GM12878 (cell line): Measurements from ENCODE around the gene TMEM41B. TPM values are rescaled to one million over a fixed set of nuclear protein-coding genes. Genes with fewer than 3 reads are reported as not detected.
"Not testable (repeated sequence)": the region's sequence is repeated elsewhere in the genome, so short reads cannot be mapped to it uniquely, and the experiment has no call there.

ENCODE experiments used
- ATAC-seq: fragments of 200-7000 bp; cut with Tn5 transposase; 3 replicates; pipeline ENCODE4 v1.9.1; 2020; ENCODE audit warnings: mild to moderate bottlenecking, moderate library complexity
- BruUV-seq: library from RNA; stranded (reverse); fragments of 400-500 nt; replicated peaks from 2 replicates; lab custom pipeline; 2021; lab: Mats Ljungman, UMichigan
- CTCF ChIA-PET: fragments of 300-600 bp; sonication (Branson Sonifier 250); formaldehyde crosslinking; extraction: SDS; loops from one replicate; lab custom pipeline; 2021; ENCODE audit warnings: inconsistent platforms; lab: Yijun Ruan, JAX
- POLR2A ChIA-PET: fragments of 350-600 bp; formaldehyde crosslinking; extraction: SDS; loops from one replicate; lab custom pipeline; 2021; ENCODE audit warnings: inconsistent platforms; lab: Charles Lee
- RAD21 ChIA-PET: fragments of 300-600 bp; sonication (Branson Sonifier 250); formaldehyde crosslinking; loops from one replicate; lab custom pipeline; 2023; ENCODE audit warnings: antibody characterized with exemption; ENCODE audit not compliant: unreplicated experiment; lab: Charles Lee
- SMC1A ChIA-PET: fragments of 300-600 bp; sonication (Branson Sonifier 250); formaldehyde crosslinking; loops from one replicate; lab custom pipeline; 2023; ENCODE audit not compliant: unreplicated experiment, uncharacterized antibody; lab: Charles Lee
- DNase-seq: peaks from one replicate; pipeline ENCODE4 v3.0.0-alpha.2; 2011; ENCODE audit warnings: low read depth, low spot score
- FAIRE-seq: peaks from 3 replicates; lab custom pipeline; 2011; peaks lifted over from hg19 to GRCh38; lab: Jason Lieb, UNC
- H2AFZ ChIP-seq: 2 replicates; pipeline ENCODE4 v1.6.0; 2011; ENCODE audit warnings: low read depth, low read length, control low read depth; ENCODE audit not compliant: control insufficient read depth
- H3K27ac ChIP-seq: 2 replicates; pipeline ENCODE4 v1.5.1; 2011; ENCODE audit warnings: control low read depth; ENCODE audit not compliant: control insufficient read depth, insufficient read depth
- H3K27me3 ChIP-seq, 2 experiments: replicated peaks in 1 of 2; 2 replicates each; pipeline versions ENCODE4 v1.6.0 to v1.6.1; 2011; ENCODE audit warnings: low read length in 1 of 2; ENCODE audit not compliant: control insufficient read depth in 2 of 2, insufficient read depth in 2 of 2
- H3K36me3 ChIP-seq, 2 experiments: 2 replicates each; pipeline ENCODE4 v1.5.1; 2011; ENCODE audit warnings: low read length in 1 of 2; ENCODE audit not compliant: control insufficient read depth in 2 of 2, insufficient read depth in 2 of 2
- H3K4me1 ChIP-seq: 2 replicates; pipeline ENCODE4 v1.6.1; 2011; ENCODE audit warnings: mild to moderate bottlenecking, low read length, moderate library complexity, mixed read lengths; ENCODE audit not compliant: control insufficient read depth, insufficient read depth
- H3K4me2 ChIP-seq: 2 replicates; pipeline ENCODE4 v1.6.0; 2011; ENCODE audit warnings: control low read depth; ENCODE audit not compliant: control insufficient read depth, insufficient read depth
- H3K4me3 ChIP-seq: fragments of 200-600 bp; sonication (generic); 2 replicates; pipeline ENCODE4 v1.5.1; 2016
- H3K79me2 ChIP-seq: 2 replicates; pipeline ENCODE4 v1.6.0; 2011; ENCODE audit warnings: low read length; ENCODE audit not compliant: control insufficient read depth, insufficient read depth
- H3K9ac ChIP-seq: 2 replicates; pipeline ENCODE4 v1.8.0; 2011; ENCODE audit warnings: low read length, control low read depth, mixed read lengths; ENCODE audit not compliant: control insufficient read depth, insufficient read depth
- H3K9me3 ChIP-seq: replicated peaks from 3 replicates; pipeline ENCODE4 v1.5.1; 2011; ENCODE audit warnings: mild to moderate bottlenecking, low read length; ENCODE audit not compliant: control insufficient read depth, insufficient read depth
- H4K20me1 ChIP-seq: 2 replicates; pipeline ENCODE4 v1.6.0; 2011; ENCODE audit not compliant: control insufficient read depth, insufficient read depth
- EP300 ChIP-seq, 2 experiments: fragments of 150-350 bp in 1 of 2; IDR thresholded peaks; 2 replicates each; pipeline ENCODE4 v1.6.1; 2011 to 2012; ENCODE audit warnings: low read depth in 2 of 2, low read length in 2 of 2, borderline replicate concordance in 1 of 2, improper control_type of control experiment in 1 of 2, inconsistent platforms in 1 of 2; ENCODE audit not compliant: control insufficient read depth in 1 of 2
- KLF5 ChIP-seq: fragments of 450-650 bp; IDR thresholded peaks from 2 replicates; pipeline ENCODE4 v1.6.1; 2014; ENCODE audit warnings: mild to moderate bottlenecking; ENCODE audit not compliant: partially characterized antibody
- MTA2 ChIP-seq: fragments of 450-650 bp; IDR thresholded peaks from 2 replicates; pipeline ENCODE4 v1.6.1; 2016; ENCODE audit warnings: low read depth, mild to moderate bottlenecking, moderate library complexity
- NR2F1 ChIP-seq: fragments of 450-650 bp; conservative IDR thresholded peaks from 2 replicates; pipeline ENCODE4 v1.6.1; 2017; ENCODE audit warnings: mild to moderate bottlenecking
- RUNX3 ChIP-seq: IDR thresholded peaks from 2 replicates; pipeline ENCODE4 v1.6.1; 2012; ENCODE audit warnings: low read length, inconsistent platforms
- TCF12 ChIP-seq: IDR thresholded peaks from 2 replicates; pipeline ENCODE4 v1.6.1; 2011; ENCODE audit warnings: low read depth, mild to moderate bottlenecking, low read length
- TCF3 ChIP-seq: IDR thresholded peaks from 2 replicates; pipeline ENCODE4 v1.6.1; 2012; ENCODE audit warnings: low read depth, mild to moderate bottlenecking, low read length, borderline replicate concordance; ENCODE audit not compliant: insufficient read depth
- WGBS: methylation state at CpG from one replicate; pipeline ENCODE4 v1.1.6; 2016; ENCODE audit warnings: low lambda C conversion rate; ENCODE audit not compliant: insufficient replicate concordance, insufficient coverage; ENCODE audit errors: missing lambda C conversion rate; 5-methylcytosine and 5-hydroxymethylcytosine counted together
- in situ Hi-C: fragments of 300-500 bp; cut with MboI; formaldehyde crosslinking; loops from 9 replicates; pipeline ENCODE4 v1.14.3; 2018; ENCODE audit warnings: mixed read lengths
- intact Hi-C: fragments of 100-400 bp; cut with micrococcal nuclease; formaldehyde crosslinking; loops from one replicate; pipeline ENCODE4 v1.14.2; 2022; ENCODE audit not compliant: unreplicated experiment
- polyA plus RNA-seq, 11 experiments: library from polyadenylated mRNA; depleted of rRNA in 4 of 11; unstranded in 6 of 11; stranded (reverse) in 5 of 11; fragments of >200 nt; fragmentation: Nextera tagmentation in 4 of 11; fragmentation: Illumina TruSeq in 1 of 11; extraction: Ambion mirVana in 4 of 11; extraction: Trizol in 1 of 11; gene quantifications; 1 replicate in 1 of 11; 2 replicates in 10 of 11; pipeline versions ENCODE4 v1.2.1 to v1.2.3, GENCODE V29; 2011 to 2016; ENCODE audit warnings: inconsistent platforms in 2 of 11, missing spikeins in 2 of 11, low read depth in 1 of 11
- total RNA-seq, 4 experiments: library from RNA; depleted of rRNA in 3 of 4; stranded (reverse); fragments of >200 nt in 3 of 4; fragmentation: Illumina TruSeq in 1 of 4; extraction: Trizol in 1 of 4; gene quantifications; 2 replicates each; pipeline versions ENCODE4 v1.2.1 to v1.2.3, GENCODE V29; 2013 to 2021
- TF ChIP-seq, protein P1 (sequence below): fragments of 450-650 bp; IDR thresholded peaks from 2 replicates; pipeline ENCODE4 v1.6.1; 2016; ENCODE audit warnings: mild to moderate bottlenecking

The TMEM41B gene
- total and polyA plus RNA-seq, 10 of the 15 experiments (the other 5 are each of a cell fraction or from before 2014, with no cell fraction given), result 8.0 to 31.0 (median 20.5) TPM

DNA sequence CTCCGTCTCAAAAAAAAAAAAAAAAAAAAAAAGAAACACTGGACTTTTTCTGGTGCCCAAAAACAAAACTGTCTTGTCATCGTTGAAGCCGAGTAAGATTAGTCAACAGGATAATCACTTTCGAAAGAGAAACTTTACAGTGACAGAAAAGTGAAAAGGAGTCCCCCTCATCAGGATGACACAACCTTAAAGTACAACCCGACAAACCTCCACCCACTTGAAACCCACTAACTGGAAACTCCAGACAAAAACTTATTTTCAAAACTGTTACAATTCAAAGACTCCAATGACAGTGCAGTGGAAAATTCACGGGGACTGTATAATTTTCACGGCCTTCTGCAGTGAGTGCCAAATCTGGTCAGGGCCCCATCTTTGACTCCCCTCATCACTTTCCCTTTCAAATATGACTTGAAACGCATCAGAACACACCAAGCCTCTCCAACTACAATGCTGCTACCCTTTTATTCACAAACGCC, 50.5 kb downstream of the TMEM41B start (continued):
- TF ChIP-seq EP300 (IDR thresholded peaks at IDR 0.05; ENCODE audit: borderline replicate concordance in 1 of 2, control insufficient read depth in 1 of 2, low read depth in 2 of 2, low read length in 2 of 2) (no peak), RUNX3 (peak; percentile 80), MTA2 (peak; percentile 48), KLF5 (no peak)
- TF ChIP-seq, protein P1, sequence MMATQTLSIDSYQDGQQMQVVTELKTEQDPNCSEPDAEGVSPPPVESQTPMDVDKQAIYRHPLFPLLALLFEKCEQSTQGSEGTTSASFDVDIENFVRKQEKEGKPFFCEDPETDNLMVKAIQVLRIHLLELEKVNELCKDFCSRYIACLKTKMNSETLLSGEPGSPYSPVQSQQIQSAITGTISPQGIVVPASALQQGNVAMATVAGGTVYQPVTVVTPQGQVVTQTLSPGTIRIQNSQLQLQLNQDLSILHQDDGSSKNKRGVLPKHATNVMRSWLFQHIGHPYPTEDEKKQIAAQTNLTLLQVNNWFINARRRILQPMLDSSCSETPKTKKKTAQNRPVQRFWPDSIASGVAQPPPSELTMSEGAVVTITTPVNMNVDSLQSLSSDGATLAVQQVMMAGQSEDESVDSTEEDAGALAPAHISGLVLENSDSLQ, result peak; percentile 65

DNA sequence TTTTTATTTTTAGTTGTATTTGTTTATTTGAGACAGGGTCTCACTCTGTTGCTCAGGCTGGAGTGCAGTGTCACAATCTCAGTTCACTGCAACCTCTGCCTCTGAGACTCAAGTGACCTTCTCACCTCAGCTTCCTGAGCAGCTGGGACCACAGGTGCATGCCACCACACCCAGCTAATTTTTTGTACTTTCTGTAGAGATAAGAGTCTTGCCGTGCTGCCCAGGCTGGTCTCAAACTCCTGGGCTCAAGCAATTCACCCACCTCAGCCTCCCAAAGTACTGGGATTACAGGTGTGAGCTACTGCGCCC, 53.6 kb downstream of the TMEM41B start:
- POLR2A ChIA-PET, result interaction anchor here (0.5 to 2.2 kb wide), 3 partner anchors 11 to 69 kb away, joined by 3 to 7 read pairs (median 5); no protein-coding TSS in a partner anchor
- H3K27ac ChIP-seq, DNase-seq: not testable (repeated sequence)

More for the DNA sequence above, 53.6 kb downstream of the TMEM41B start:
- not testable (repeated sequence) for FAIRE-seq, H3K36me3 ChIP-seq, H3K4me1 ChIP-seq, H3K9me3 ChIP-seq, H4K20me1 ChIP-seq, H2AFZ ChIP-seq
- WGBS, result 50% methylated on average over 2 of the region's 2 CpGs
- TF ChIP-seq RUNX3 (peak; percentile 52), TCF12 (peak; percentile 74; the same call in 1 of the 2 replicates), TCF3 (0 out of 2 replicates have a peak, but pooled peaks have one; percentile 41), NR2F1 (peak; percentile 90)
- TF ChIP-seq, all 136 proteins: peak for 4; not testable (repeated sequence) for 132
- in situ Hi-C loops, H3K9ac ChIP-seq, BruUV-seq, H3K27me3 ChIP-seq: not testable (repeated sequence)
- ChIA-PET SMC1A (interaction anchor here (0.8 to 4.5 kb wide), 19 partner anchors 10 to 488 kb away, joined by 3 to 20 read pairs (median 6); no protein-coding TSS in a partner anchor), RAD21 (interaction anchor here (0.6 to 1.8 kb wide), 14 partner anchors 10 to 340 kb away, joined by 3 to 10 read pairs (median 3); no protein-coding TSS in a partner anchor), CTCF (interaction anchor here (0.6 to 2.5 kb wide), 24 partner anchors 10 to 297 kb away, joined by 3 to 12 read pairs (median 4); partner anchors contain the start of gene TMEM9B)
- intact Hi-C loops, result loop anchor here (2.0 to 5.0 kb wide), 4 partner anchors 52 to 247 kb away; no protein-coding TSS in a partner anchor
- peaks cover 40% of the 10 kb centered on the region for H3K79me2 ChIP-seq
- peak overlapping the region; percentile 50; the same call in 1 of the 2 replicates for H3K4me3 ChIP-seq
- peak; percentile 29 for ATAC-seq
- H3K4me2 ChIP-seq, result peak overlapping the region; percentile 62
